WTC11 (cell line): ENCODE data around the gene SNX14. TPM values are rescaled to one million over a fixed set of nuclear protein-coding genes. Genes with fewer than 3 reads are reported as not detected.

ENCODE experiments used
- ATAC-seq: fragments of 200-7000 bp; cut with Tn5 transposase; 2 replicates; pipeline ENCODE4 v1.10.0; 2021; ENCODE audit warnings: mild to moderate bottlenecking, moderate library complexity
- CTCF ChIA-PET: fragments of 300-600 bp; sonication (Branson Sonifier 250); formaldehyde crosslinking; loops from one replicate; lab custom pipeline; 2021; ENCODE audit warnings: antibody characterized with exemption; lab: Charles Lee
- POLR2A ChIA-PET: fragments of 350-600 bp; sonication (Branson Sonifier 250); formaldehyde crosslinking; loops from one replicate; lab custom pipeline; 2021; ENCODE audit warnings: antibody characterized with exemption; lab: Charles Lee
- DNase-seq: peaks from one replicate; pipeline ENCODE4 v3.0.0; 2021; ENCODE audit warnings: low spot score
- H3K27ac Mint-ChIP-seq: 2 replicates; pipeline ENCODE4 v1.8.0; 2021; ENCODE audit warnings: mixed read lengths
- H3K27me3 Mint-ChIP-seq: 2 replicates; pipeline ENCODE4 v1.8.0; 2021; ENCODE audit warnings: low read depth, mild to moderate bottlenecking, moderate library complexity, mixed read lengths
- H3K36me3 Mint-ChIP-seq: 2 replicates; pipeline ENCODE4 v1.8.0; 2021; ENCODE audit warnings: mixed read lengths
- H3K4me1 Mint-ChIP-seq: 2 replicates; pipeline ENCODE4 v1.8.0; 2022; ENCODE audit warnings: mixed read lengths
- H3K4me3 Mint-ChIP-seq: 2 replicates; pipeline ENCODE4 v1.8.0; 2021; ENCODE audit warnings: mild to moderate bottlenecking, moderate library complexity, mixed read lengths
- H3K9me3 Mint-ChIP-seq: 2 replicates; pipeline ENCODE4 v1.8.0; 2021; ENCODE audit warnings: mixed read lengths
- ARID4B ChIP-seq: sonication (generic); formaldehyde crosslinking; IDR thresholded peaks from 2 replicates; pipeline ENCODE4 v1.8.0; 2023; ENCODE audit warnings: missing genetic modification reagents, mild to moderate bottlenecking, borderline replicate concordance
- ATF2 ChIP-seq: sonication (generic); formaldehyde crosslinking; IDR thresholded peaks from 2 replicates; pipeline ENCODE4 v1.8.1; 2022; ENCODE audit warnings: low read depth, missing genetic modification reagents, borderline replicate concordance
- GABPB1 ChIP-seq: sonication (generic); formaldehyde crosslinking; IDR thresholded peaks from 2 replicates; pipeline ENCODE4 v1.8.1; 2023; ENCODE audit warnings: mild to moderate bottlenecking, missing genetic modification reagents
- HMGA2 ChIP-seq: fragments of 250-450 bp; sonication (Bioruptor Pico); IDR thresholded peaks from 2 replicates; pipeline ENCODE4 v1.4.0; 2021; ENCODE audit warnings: mild to moderate bottlenecking, moderate library complexity
- IRF2 ChIP-seq: sonication (generic); formaldehyde crosslinking; IDR thresholded peaks from 2 replicates; pipeline ENCODE4 v1.8.0; 2022; ENCODE audit warnings: low read depth, missing genetic modification reagents, borderline replicate concordance
- MLX ChIP-seq: sonication (generic); formaldehyde crosslinking; IDR thresholded peaks from 2 replicates; pipeline ENCODE4 v1.8.1; 2023; ENCODE audit warnings: mild to moderate bottlenecking, missing genetic modification reagents, moderate library complexity
- MYBL2 ChIP-seq: sonication (generic); formaldehyde crosslinking; IDR thresholded peaks from 2 replicates; pipeline ENCODE4 v1.8.1; 2023; ENCODE audit warnings: mild to moderate bottlenecking, moderate library complexity, missing genetic modification reagents
- NFYB ChIP-seq: sonication (generic); formaldehyde crosslinking; conservative IDR thresholded peaks from 2 replicates; pipeline ENCODE4 v1.8.0; 2022; ENCODE audit warnings: low read depth, missing genetic modification reagents
- OVOL2 ChIP-seq: fragments of 250-450 bp; sonication (Bioruptor Pico); IDR thresholded peaks from 2 replicates; pipeline ENCODE4 v1.9.0; 2021; ENCODE audit warnings: mild to moderate bottlenecking, borderline replicate concordance
- PRRX2 ChIP-seq: fragments of 250-450 bp; sonication (Bioruptor Pico); IDR thresholded peaks from 2 replicates; pipeline ENCODE4 v1.8.0; 2021; ENCODE audit warnings: mild to moderate bottlenecking
- STAT6 ChIP-seq: sonication (generic); formaldehyde crosslinking; conservative IDR thresholded peaks from 2 replicates; pipeline ENCODE4 v1.8.1; 2023; ENCODE audit warnings: mild to moderate bottlenecking, low read depth, missing genetic modification reagents, moderate library complexity
- ZNF232 ChIP-seq: sonication (generic); formaldehyde crosslinking; IDR thresholded peaks from 2 replicates; pipeline ENCODE4 v1.8.0; 2022; ENCODE audit warnings: mild to moderate bottlenecking, missing genetic modification reagents
- ZSCAN18 ChIP-seq: fragments of 250-450 bp; sonication (Bioruptor Pico); IDR thresholded peaks from 2 replicates; pipeline ENCODE4 v2.1.2; 2022; ENCODE audit warnings: mild to moderate bottlenecking, moderate library complexity
- total RNA-seq: library from RNA; stranded (reverse); gene quantifications from 3 replicates; pipeline ENCODE4 v1.2.3, GENCODE V29; 2021

Gene SNX14
- total RNA-seq, 1 experiment from 2014 or later: 34.3 TPM

GRCh38 chr6:85576476-85576875 is 17.2 kb downstream of the SNX14 start:
- no peak overlapping the region for H3K4me3 Mint-ChIP-seq
- ATAC-seq: no peak
- TF ChIP-seq PRRX2 (CRISPR knock-in tag) (no peak), MLX (no peak)
- no peak overlapping the region for H3K27ac Mint-ChIP-seq
- ChIA-PET CTCF (no interaction called here), POLR2A (no interaction called here)
- peaks cover 5% of the 10 kb centered on the region for H3K9me3 Mint-ChIP-seq
- H3K4me1 Mint-ChIP-seq: peaks cover 16% of the 10 kb centered on the region
- peaks cover 7% of the 10 kb centered on the region; the same call in 1 of the 2 replicates for H3K36me3 Mint-ChIP-seq
- H3K27me3 Mint-ChIP-seq: no peaks in the 10 kb centered on the region
- no peak for DNase-seq

GRCh38 chr6:85574932-85575598 is 18.6 kb downstream of the SNX14 start:
- Mint-ChIP-seq H3K4me3 (no peak overlapping the region), H3K36me3 (peaks cover 5% of the 10 kb centered on the region; the same call in 1 of the 2 replicates), H3K4me1 (peaks cover 2% of the 10 kb centered on the region; the same call in 1 of the 2 replicates), H3K27ac (no peak overlapping the region), H3K9me3 (no peaks in the 10 kb centered on the region), H3K27me3 (no peaks in the 10 kb centered on the region)
- DNase-seq: no peak
- POLR2A ChIA-PET: no interaction called here
- no peak for ATAC-seq
- CTCF ChIA-PET: no interaction called here
- TF ChIP-seq IRF2 (CRISPR knock-in tag) (no peak), ZNF232 (CRISPR knock-in tag) (no peak), NFYB (CRISPR knock-in tag) (no peak), MYBL2 (no peak), OVOL2 (CRISPR knock-in tag) (no peak), ZSCAN18 (CRISPR knock-in tag) (no peak), ARID4B (no peak), GABPB1 (CRISPR knock-in tag) (no peak), HMGA2 (CRISPR knock-in tag) (no peak), STAT6 (no peak), ATF2 (CRISPR knock-in tag) (no peak)
